AG04450 (cell line): ENCODE data around the gene TFF1. TPM values are rescaled to one million over a fixed set of nuclear protein-coding genes. Genes with fewer than 3 reads are reported as not detected.

ENCODE experiments used
- CTCF ChIA-PET: fragments of 300-600, 350-600 bp; formaldehyde crosslinking; extraction: SDS; loops from one replicate; lab custom pipeline; 2022; ENCODE audit warnings: antibody characterized with exemption, inconsistent platforms; lab: Charles Lee
- POLR2A ChIA-PET: fragments of 350-600 bp; formaldehyde crosslinking; extraction: SDS; loops from one replicate; lab custom pipeline; 2021; ENCODE audit warnings: antibody characterized with exemption, inconsistent platforms; lab: Yijun Ruan, JAX
- DNase-seq: peaks from one replicate; pipeline ENCODE4 v3.0.0-alpha.2; 2011; ENCODE audit warnings: low read depth, low spot score
- H3K27ac ChIP-seq: one replicate; pipeline ENCODE4 v1.5.1; 2012; ENCODE audit warnings: low read depth, low read length, control low read depth
- H3K27me3 ChIP-seq: one replicate; pipeline ENCODE4 v1.6.0; 2012; ENCODE audit warnings: low read length; ENCODE audit not compliant: control insufficient read depth, insufficient read depth
- H3K4me3 ChIP-seq: 2 replicates; pipeline ENCODE4 v1.5.1; 2011; ENCODE audit warnings: mild to moderate bottlenecking, low read depth, low read length, control low read depth
- H3K9me3 ChIP-seq: 2 replicates; pipeline ENCODE4 v1.5.1; 2012; ENCODE audit warnings: low read length; ENCODE audit not compliant: control insufficient read depth, insufficient read depth
- CTCF ChIP-seq: IDR thresholded peaks from 2 replicates; pipeline ENCODE4 v1.5.1; 2011; ENCODE audit warnings: low read depth, low read length, control low read depth, inconsistent platforms
- polyA minus RNA-seq: library from RNA; depleted of rRNA, polyadenylated mRNA; stranded (reverse); fragments of >200 nt; gene quantifications from 2 replicates; pipeline ENCODE4 v1.2.3, GENCODE V29; 2011; rRNA and poly(A)+ RNA removed
- polyA plus RNA-seq: library from polyadenylated mRNA; depleted of rRNA; stranded (reverse); fragments of >200 nt; gene quantifications from 2 replicates; pipeline ENCODE4 v1.2.3, GENCODE V29; 2011; rRNA removed

TFF1 gene
- polyA plus RNA-seq: not detected in 2 replicates
- not detected in 2 replicates for polyA minus RNA-seq

- Histone ChIP-seq H3K27ac (no peak within 1 kb of the TSS), H3K9me3 (no peaks in the 10 kb centered on the region; the same call in 1 of the 2 replicates), H3K27me3 (no peaks in the 10 kb centered on the region), H3K4me3 (no peak within 1 kb of the TSS)
- POLR2A ChIA-PET: no interaction called here
- CTCF ChIA-PET: no interaction called here
- DNase-seq: no peak
- no peak for TF ChIP-seq CTCF
Measured at GRCh38 chr21:42366292-42367010, at the start of gene TFF1. Gene TFF1 (minus strand): TSS chr21:42366535. CDS start chr21:42366495, 40 bp downstream.

- DNase-seq: no peak
- Histone ChIP-seq H3K27me3 (no peaks in the 10 kb centered on the region), H3K9me3 (no peaks in the 10 kb centered on the region; the same call in 1 of the 2 replicates), H3K27ac (no peak overlapping the region), H3K4me3 (no peak overlapping the region)
- CTCF ChIA-PET: no interaction called here
- POLR2A ChIA-PET: no interaction called here
- no peak for TF ChIP-seq CTCF
Measured at GRCh38 chr21:42414928-42415769, 48.8 kb upstream of the TFF1 start.

DNA sequence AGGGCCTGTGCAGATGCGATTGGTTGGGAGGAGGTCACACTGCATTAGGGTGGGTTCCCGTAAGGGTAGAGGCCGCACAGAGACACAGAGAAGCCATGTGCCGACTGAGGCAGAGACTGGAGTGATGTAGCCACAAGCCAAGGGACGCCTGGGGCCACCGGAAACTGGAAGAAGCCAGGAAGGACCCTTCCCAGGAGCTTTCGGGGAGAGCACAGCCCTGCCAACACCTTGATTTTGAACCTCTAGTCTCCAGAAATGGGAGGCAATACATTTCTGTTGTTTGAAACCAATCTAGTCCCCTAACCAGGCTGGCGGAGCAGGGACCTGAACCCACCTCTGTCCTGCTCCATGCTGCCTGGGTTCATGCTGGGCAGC, 48.2 kb upstream of the TFF1 start:
- H3K9me3 ChIP-seq: no peaks in the 10 kb centered on the region; the same call in 1 of the 2 replicates
- CTCF ChIA-PET: no interaction called here
- H3K27ac ChIP-seq: no peak overlapping the region
- POLR2A ChIA-PET: no interaction called here
- no peaks in the 10 kb centered on the region for H3K27me3 ChIP-seq
- DNase-seq: no peak
- H3K4me3 ChIP-seq: no peak overlapping the region
- no peak for TF ChIP-seq CTCF

GRCh38 chr21:42414066-42414465, 47.7 kb upstream of the TFF1 start:
- Histone ChIP-seq H3K27ac (no peak overlapping the region), H3K4me3 (no peak overlapping the region), H3K9me3 (no peaks in the 10 kb centered on the region; the same call in 1 of the 2 replicates), H3K27me3 (no peaks in the 10 kb centered on the region)
- POLR2A ChIA-PET: no interaction called here
- no peak for DNase-seq
- CTCF ChIA-PET: no interaction called here
- TF ChIP-seq CTCF: no peak

DNA sequence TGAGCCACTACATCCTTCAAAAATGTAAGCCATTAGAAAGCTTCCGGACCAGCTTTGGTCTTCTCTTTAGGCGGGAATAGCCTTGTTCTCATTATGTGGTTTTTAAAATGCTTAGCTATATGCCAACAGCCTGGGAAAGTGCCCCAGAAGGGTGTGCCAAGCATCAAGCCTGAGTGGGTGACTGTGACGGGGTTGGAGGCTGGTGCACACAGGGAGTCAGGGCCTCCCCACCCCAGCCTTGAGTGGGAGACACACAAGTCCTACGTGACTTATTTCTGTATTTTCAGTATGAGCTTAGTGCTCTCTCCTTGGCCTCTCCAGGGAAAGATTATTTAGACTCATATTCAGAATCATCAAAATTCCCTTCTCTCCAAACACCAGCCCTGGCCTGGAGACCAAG, 47.2 kb upstream of the TFF1 start:
- Histone ChIP-seq H3K27ac (no peak overlapping the region), H3K4me3 (no peak overlapping the region), H3K27me3 (no peaks in the 10 kb centered on the region), H3K9me3 (no peaks in the 10 kb centered on the region; the same call in 1 of the 2 replicates)
- POLR2A ChIA-PET: no interaction called here
- no peak for DNase-seq
- CTCF ChIA-PET: no interaction called here
- TF ChIP-seq CTCF: no peak
